Right cardiac atrium (tissue), 5 donors: ENCODE data around the gene NTRK1. TPM values are rescaled to one million over a fixed set of nuclear protein-coding genes. Genes with fewer than 3 reads are reported as not detected.
A peak's percentile ranks its signal among the peaks of the same experiment; 100 is the strongest.
"Not testable (repeated sequence)": the region's sequence is repeated elsewhere in the genome, so short reads cannot be mapped to it uniquely, and the experiment has no call there.

Experiments
- ATAC-seq, 2 donors: fragments of 200-7000 bp; cut with Tn5 transposase; one replicate each; pipeline versions ENCODE4 v1.8.0 to v1.9.1; 2020; ENCODE audit warnings: moderate library complexity in 2 of 2, mild to moderate bottlenecking in 1 of 2
- DNase-seq, 3 donors: peaks; one replicate each; pipeline ENCODE4 v3.0.0-alpha.2; 2020
- H3K27ac ChIP-seq: one replicate; pipeline ENCODE4 v1.5.1; 2013; ENCODE audit warnings: mild to moderate bottlenecking, low read length, control low read depth, moderate library complexity
- H3K27me3 ChIP-seq: one replicate; pipeline ENCODE4 v1.6.1; 2013; ENCODE audit not compliant: control insufficient read depth, insufficient read depth
- H3K4me1 ChIP-seq: one replicate; pipeline ENCODE4 v1.6.1; 2013; ENCODE audit warnings: low read length; ENCODE audit not compliant: control insufficient read depth, insufficient read depth
- H3K4me3 ChIP-seq: one replicate; pipeline ENCODE4 v1.5.1; 2013; ENCODE audit warnings: low read length, control low read depth
- H3K9me3 ChIP-seq: one replicate; pipeline ENCODE4 v1.6.1; 2013; ENCODE audit warnings: low read length; ENCODE audit not compliant: control insufficient read depth
- WGBS: extraction: QIAGEN DNeasy Blood & Tissue Kit; methylation state at CpG from one replicate; pipeline ENCODE4 v1.1.7; 2013; 5-methylcytosine and 5-hydroxymethylcytosine counted together
- intact Hi-C, 4 donors: fragments of 100-400 bp; cut with DNase I; formaldehyde crosslinking; loops; one replicate each; pipeline versions ENCODE4 v1.11.0 to v1.14.0; 2022 to 2023
- polyA plus RNA-seq: library from polyadenylated mRNA; stranded (reverse); fragments of 200-250 nt; gene quantifications from one replicate; pipeline ENCODE4 v1.2.3, GENCODE V29; 2013
- total RNA-seq, 4 donors: library from RNA; stranded (reverse); fragmentation: NEBNext Ultra II Directional; extraction: Animal tissue kit (Norgen Biotek cat#: 25700); gene quantifications; one replicate each; pipeline ENCODE4 v1.2.1, GENCODE V29; 2021
- donor health status: healthy with polysubstance abuse.
- donor health status: DM: no; HTN: yes; CAD: no.
- donor health status: DM: no; HTN: no; CAD: no.
- donor health status: DM: no; HTN: yes; CAD: no; lungs with severe emphysema.
- donor health status: DM: yes; HTN: yes; CAD: no.

NTRK1 gene
- total and polyA plus RNA-seq, 5 donors, result 1.1 to 4.2 (median 1.5) TPM

- no peaks in the 10 kb centered on the region for H3K4me1 ChIP-seq
- H3K27me3 ChIP-seq, result peaks cover 3% of the 10 kb centered on the region
- no peak within 1 kb of the TSS for H3K27ac ChIP-seq
- ATAC-seq (peak; percentile 95), DNase-seq (peak; percentile 89 to 95 (median 95))
- intact Hi-C loops, result no loop called here
- H3K4me3 ChIP-seq, result no peak within 1 kb of the TSS
- 8% methylated on average over 71 of the region's 71 CpGs for WGBS
- no peaks in the 10 kb centered on the region for H3K9me3 ChIP-seq
Observed at GRCh38 chr1:156920233-156921052, 59.8 kb downstream of the NTRK1 start, which contains the start of gene LRRC71. LRRC71 (plus strand) TSS chr1:156920632; CDS start chr1:156920804, 172 bp downstream.

DNA sequence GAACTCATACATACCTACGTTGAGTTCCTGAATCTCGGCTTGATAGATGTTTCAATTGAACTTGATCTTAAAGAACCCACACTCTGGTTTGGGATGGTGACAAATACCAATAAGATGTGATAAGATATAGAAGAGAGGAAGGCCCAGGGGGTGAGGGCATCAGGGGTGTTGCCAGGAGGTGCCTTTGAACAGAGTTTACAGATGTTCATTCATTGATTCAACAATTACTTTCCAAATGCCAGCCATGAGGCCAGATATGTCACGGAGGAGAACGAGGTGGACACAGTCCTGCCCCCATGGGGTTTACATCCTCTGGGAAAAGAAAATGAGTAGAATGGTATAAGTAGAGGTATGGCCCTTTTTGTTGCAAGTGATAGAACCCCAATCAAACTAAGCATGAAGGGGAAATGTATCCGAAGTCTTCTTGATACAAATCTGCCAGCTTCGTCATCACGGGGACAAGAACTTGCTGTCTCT is 60.4 kb downstream of the NTRK1 start:
- H3K27ac ChIP-seq, result no peak overlapping the region
- no peaks in the 10 kb centered on the region for H3K4me1 ChIP-seq
- 65% methylated on average over 7 of the region's 7 CpGs for WGBS
- ATAC-seq (no peak), DNase-seq (no peak)
- no peaks in the 10 kb centered on the region for H3K9me3 ChIP-seq
- peaks cover 3% of the 10 kb centered on the region for H3K27me3 ChIP-seq
- intact Hi-C loops, result no loop called here
- H3K4me3 ChIP-seq, result no peak overlapping the region

DNA sequence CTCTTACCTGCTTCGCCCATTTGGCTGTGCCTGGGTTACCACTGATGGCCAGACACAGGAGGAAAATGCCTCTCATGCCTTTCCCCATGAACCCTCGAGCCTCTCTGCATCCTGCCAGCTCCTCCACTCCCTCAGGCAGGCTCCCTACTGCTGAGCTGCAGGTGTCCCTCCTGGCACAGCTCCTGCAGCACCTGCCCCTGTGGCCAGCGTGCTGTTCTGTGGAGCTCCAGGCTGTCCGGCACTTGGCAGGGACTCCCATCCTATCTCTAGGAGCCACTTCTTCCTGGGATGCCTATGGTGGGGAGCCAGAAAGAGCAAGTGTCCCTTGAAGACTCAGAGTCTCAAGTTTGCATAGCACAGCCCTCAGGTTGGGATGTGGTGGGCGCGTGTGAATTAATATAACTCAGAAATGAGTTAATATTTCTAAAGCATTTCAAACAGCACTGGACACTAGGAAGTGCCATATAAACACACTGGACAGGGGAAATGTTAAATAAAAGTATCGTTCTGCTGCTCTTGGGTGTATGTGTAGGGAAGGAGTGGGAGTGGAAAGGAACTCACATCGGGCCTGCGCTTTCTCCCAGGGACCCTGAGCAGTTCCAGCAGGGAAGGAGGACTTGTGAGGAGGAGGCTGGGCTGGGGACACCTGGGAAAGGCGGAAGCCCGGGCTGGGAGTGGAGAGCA is 62.5 kb downstream of the NTRK1 start:
- DNase-seq (peak in 1 of 3 donors; percentile 33), ATAC-seq (no peak)
- Histone ChIP-seq H3K27ac (no peak overlapping the region), H3K4me1 (no peaks in the 10 kb centered on the region), H3K4me3 (no peak overlapping the region), H3K27me3 (peaks cover 3% of the 10 kb centered on the region), H3K9me3 (no peaks in the 10 kb centered on the region)
- intact Hi-C loops, result no loop called here
- 13% methylated on average over 11 of the region's 11 CpGs for WGBS

DNA sequence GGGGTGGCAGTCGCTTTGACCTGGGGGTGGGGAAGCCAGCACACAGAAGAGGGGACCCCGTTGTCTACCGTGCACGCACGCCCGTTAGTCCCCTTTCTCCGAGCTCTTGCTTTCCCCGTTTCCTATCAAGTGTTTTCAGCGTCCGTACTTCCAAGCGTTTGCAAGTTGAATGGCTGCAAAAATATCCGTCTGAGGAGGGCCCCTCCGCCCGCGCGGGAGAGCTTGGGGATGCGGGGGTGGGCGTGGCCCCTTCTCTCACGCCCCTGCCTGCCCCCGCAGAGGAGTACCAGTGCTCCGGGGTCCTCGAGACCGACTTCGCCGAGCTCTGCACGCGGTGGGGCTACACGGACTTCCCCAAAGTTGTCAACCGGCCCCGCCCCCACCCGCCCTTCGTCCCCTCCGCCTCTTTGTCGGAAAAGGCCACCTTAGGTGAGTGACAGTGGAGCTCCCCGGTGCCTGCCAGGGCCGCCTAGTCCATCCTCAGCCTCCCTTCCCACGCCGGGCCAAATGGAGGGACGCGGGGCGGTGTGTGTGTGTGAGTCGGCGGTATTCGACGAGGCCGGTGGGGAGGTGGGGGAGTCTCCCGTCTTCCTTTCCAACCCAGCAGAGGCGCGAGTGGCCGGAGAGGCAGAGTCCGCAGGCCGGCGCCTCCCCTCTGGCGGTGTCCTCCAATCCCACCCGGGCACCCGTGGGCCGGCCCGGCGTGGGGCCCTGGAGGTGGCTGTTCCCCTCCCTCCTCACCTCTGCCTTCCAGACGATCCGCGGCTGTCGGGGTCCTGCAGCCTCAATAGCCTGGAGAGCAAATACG is 63.2 kb downstream of the NTRK1 start:
- no peaks in the 10 kb centered on the region for H3K9me3 ChIP-seq
- 2% methylated on average over 64 of the region's 64 CpGs for WGBS
- DNase-seq, result peak in 2 of 3 donors; percentile 33 to 65
- no peaks in the 10 kb centered on the region for H3K4me1 ChIP-seq
- intact Hi-C loops, result no loop called here
- ATAC-seq, result no peak
- peak overlapping the region; percentile 22 for H3K4me3 ChIP-seq
- H3K27me3 ChIP-seq, result peaks cover 3% of the 10 kb centered on the region
- no peak overlapping the region for H3K27ac ChIP-seq

DNA sequence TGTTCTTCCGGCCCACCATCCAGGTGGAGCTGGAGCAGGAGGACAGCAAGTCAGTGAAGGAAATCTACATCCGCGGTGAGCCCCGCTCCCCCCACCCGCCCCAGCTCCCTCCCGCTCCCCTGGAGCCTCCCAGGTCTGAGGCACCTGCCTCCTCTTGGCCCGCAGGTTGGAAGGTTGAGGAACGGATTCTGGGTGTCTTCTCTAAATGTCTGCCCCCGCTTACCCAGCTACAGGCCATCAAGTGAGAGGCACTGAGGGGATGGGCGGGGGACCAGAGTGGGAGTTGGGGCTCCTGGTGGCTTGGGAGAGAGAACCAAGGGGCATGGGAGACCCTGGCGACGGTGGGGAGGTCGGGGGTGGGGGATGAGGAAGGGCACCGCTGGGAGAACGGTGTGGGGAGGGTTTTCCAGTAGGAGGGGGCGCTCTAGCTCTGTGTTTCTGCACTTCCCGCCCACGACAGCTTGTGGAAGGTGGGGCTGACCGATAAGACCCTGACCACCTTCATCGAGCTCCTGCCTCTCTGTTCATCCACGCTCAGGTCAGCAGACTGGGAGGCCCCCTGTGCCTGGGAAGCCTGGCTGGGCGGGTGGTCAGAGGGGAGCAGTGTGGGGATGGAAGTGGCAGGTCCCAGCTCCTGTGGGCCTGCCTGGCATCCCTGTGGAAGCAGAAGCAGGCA is 64.0 kb downstream of the NTRK1 start:
- no peak overlapping the region for H3K4me3 ChIP-seq
- H3K27me3 ChIP-seq, result peaks cover 3% of the 10 kb centered on the region
- H3K4me1 ChIP-seq, result no peaks in the 10 kb centered on the region
- ATAC-seq (no peak), DNase-seq (peak in 1 of 3 donors; percentile 34)
- intact Hi-C loops, result loop anchor here in 1 of 4 donors (5.0 kb wide), 1 partner anchor 32 kb away; the partner anchor contains the start of gene PEAR1
- 37% methylated on average over 22 of the region's 22 CpGs for WGBS
- H3K9me3 ChIP-seq, result no peaks in the 10 kb centered on the region
- H3K27ac ChIP-seq, result no peak overlapping the region

GRCh38 chr1:156925154-156926010 is 64.7 kb downstream of the NTRK1 start:
- WGBS, result 86% methylated on average over 5 of the region's 5 CpGs
- Histone ChIP-seq H3K4me1 (no peaks in the 10 kb centered on the region), H3K27ac (no peak overlapping the region), H3K27me3 (peaks cover 3% of the 10 kb centered on the region), H3K9me3 (no peaks in the 10 kb centered on the region), H3K4me3 (no peak overlapping the region)
- DNase-seq, result peak in 1 of 3 donors; percentile 30
- intact Hi-C loops, result loop anchor here in 1 of 4 donors (5.0 kb wide), 1 partner anchor 33 kb away; the partner anchor contains the start of gene PEAR1
- ATAC-seq, result no peak

DNA sequence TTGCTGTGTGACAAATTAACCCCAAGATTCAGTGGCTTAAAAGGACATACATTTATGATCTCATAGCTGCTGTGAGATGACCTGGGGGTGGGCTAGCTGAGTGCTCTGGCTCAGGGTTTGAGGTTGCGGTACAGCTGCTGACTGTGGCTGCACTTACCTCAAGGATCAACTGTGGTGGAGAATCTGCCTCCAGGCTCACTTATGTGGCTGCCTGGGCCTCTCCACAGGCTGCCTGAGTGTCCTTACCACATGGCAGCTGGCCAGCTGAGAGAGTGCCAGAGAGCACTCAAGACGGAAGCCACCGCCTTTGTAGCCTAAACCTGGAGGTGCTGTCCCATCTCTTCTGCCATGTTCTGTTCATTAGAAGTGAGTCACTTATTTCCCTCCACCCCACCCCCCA is 65.5 kb downstream of the NTRK1 start:
- 35% methylated on average over 3 of the region's 3 CpGs for WGBS
- intact Hi-C loops, result loop anchor here in 1 of 4 donors (5.0 kb wide), 1 partner anchor 34 kb away; the partner anchor contains the start of gene PEAR1
- peak; percentile 60 to 83 (median 82) for DNase-seq
- ATAC-seq, result no peak
- no peaks in the 10 kb centered on the region for H3K9me3 ChIP-seq
- H3K4me3 ChIP-seq, result no peak overlapping the region
- H3K4me1 ChIP-seq, result no peaks in the 10 kb centered on the region
- H3K27ac ChIP-seq, result no peak overlapping the region
- H3K27me3 ChIP-seq, result peaks cover 2% of the 10 kb centered on the region

DNA sequence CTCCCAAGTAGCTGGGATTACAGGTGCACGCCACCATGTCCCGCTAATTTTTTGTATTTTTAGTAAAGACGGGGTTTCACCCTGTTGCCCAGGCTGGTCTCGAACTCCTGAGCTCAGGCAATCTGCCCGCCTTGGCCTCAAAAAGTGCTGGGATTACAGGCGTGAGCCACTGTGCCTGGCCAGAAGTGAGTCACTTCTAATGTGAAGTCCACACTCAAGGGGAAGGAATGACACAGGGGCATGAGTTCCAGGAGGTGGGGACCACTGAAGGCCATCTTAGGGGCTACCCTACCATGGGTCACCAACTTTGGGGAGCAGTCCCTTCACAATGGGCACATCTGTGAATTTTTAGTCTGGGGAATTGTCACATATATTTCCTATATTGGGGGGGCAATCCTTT is 66.0 kb downstream of the NTRK1 start:
- H3K27ac ChIP-seq, DNase-seq, ATAC-seq, H3K4me1 ChIP-seq, H3K9me3 ChIP-seq, H3K27me3 ChIP-seq, H3K4me3 ChIP-seq: not testable (repeated sequence)
- WGBS, result 84% methylated on average over 6 of the region's 6 CpGs
- intact Hi-C loops, result loop anchor here in 1 of 4 donors (5.0 kb wide), 1 partner anchor 34 kb away; the partner anchor contains the start of gene PEAR1

- Histone ChIP-seq H3K4me1 (no peaks in the 10 kb centered on the region), H3K27me3 (no peaks in the 10 kb centered on the region), H3K4me3 (no peak overlapping the region), H3K27ac (no peak overlapping the region), H3K9me3 (no peaks in the 10 kb centered on the region)
- peak; percentile 77 to 90 (median 88) for DNase-seq
- intact Hi-C loops, result loop anchor here in 1 of 4 donors (5.0 kb wide), 1 partner anchor 35 kb away; the partner anchor contains the start of gene PEAR1
- ATAC-seq, result peak; percentile 53 to 69
- 6% methylated on average over 64 of the region's 64 CpGs for WGBS
Observed at GRCh38 chr1:156927215-156928042, 66.8 kb downstream of the NTRK1 start.
